Psoas muscle (tissue), 8 donors: ENCODE measurements around the gene VPS13D. TPM values are rescaled to one million over a fixed set of nuclear protein-coding genes. Genes with fewer than 3 reads are reported as not detected.
A peak's percentile ranks its signal among the peaks of the same experiment; 100 is the strongest.

ENCODE experiments used
- ATAC-seq, 4 donors: fragments of 200-7000 bp; cut with Tn5 transposase; one replicate each; pipeline ENCODE4 v1.9.1; 2020; ENCODE audit warnings: moderate library complexity in 3 of 4, mild to moderate bottlenecking in 2 of 4
- DNase-seq, 2 donors: peaks; one replicate each; pipeline ENCODE4 v3.0.0-alpha.2; 2020
- H3K27ac ChIP-seq: fragments of 200-600 bp; one replicate; pipeline ENCODE4 v1.8.0; 2022
- H3K27me3 ChIP-seq, 3 donors: fragments of 200-600 bp in 1 of 3; one replicate each; pipeline versions ENCODE4 v1.6.1 to v1.8.0; 2013 to 2022; ENCODE audit warnings: low read length in 2 of 3, mild to moderate bottlenecking in 2 of 3, moderate library complexity in 1 of 3; ENCODE audit not compliant: insufficient read depth in 3 of 3
- H3K36me3 ChIP-seq, 2 donors: fragments of 200-600 bp in 1 of 2; one replicate each; pipeline versions ENCODE4 v1.6.1 to v1.8.0; 2013 to 2022; ENCODE audit warnings: low read depth in 1 of 2, mild to moderate bottlenecking in 1 of 2, moderate library complexity in 1 of 2; ENCODE audit not compliant: insufficient read depth in 1 of 2
- H3K4me1 ChIP-seq: fragments of 200-600 bp; one replicate; pipeline ENCODE4 v1.8.0; 2022
- H3K4me3 ChIP-seq: fragments of 200-600 bp; one replicate; pipeline ENCODE4 v1.8.0; 2022; ENCODE audit warnings: mild to moderate bottlenecking
- H3K9me3 ChIP-seq: fragments of 200-600 bp; one replicate; pipeline ENCODE4 v1.8.0; 2022
- WGBS, 3 donors: extraction: QIAGEN DNeasy Blood & Tissue Kit; methylation state at CpG; one replicate each; pipeline versions ENCODE4 v1.1.6 to v1.1.7; 2013; 5-methylcytosine and 5-hydroxymethylcytosine counted together
- intact Hi-C, 2 donors: fragments of 100-400 bp; cut with DNase I; formaldehyde crosslinking; loops; one replicate each; pipeline versions ENCODE4 v1.11.0 to v1.14.2; 2022
- polyA plus RNA-seq, 3 donors: library from polyadenylated mRNA; stranded (reverse); fragments of 200-250 nt; gene quantifications; one replicate each; pipeline ENCODE4 v1.2.3, GENCODE V29; 2013
- total RNA-seq, 4 donors: library from RNA; stranded (reverse); fragmentation: NEBNext Ultra II Directional in 2 of 4; extraction: Animal tissue kit (Norgen Biotek cat#: 25700) in 2 of 4; gene quantifications; one replicate each; pipeline versions ENCODE4 v1.2.1 to v1.2.4, GENCODE V29; 2021 to 2023
- TF ChIP-seq, protein P1 (sequence below): fragments of 200-600 bp; IDR thresholded peaks from one replicate; pipeline ENCODE4 v1.8.0; 2022; ENCODE audit warnings: antibody characterized with exemption
- donor health status: healthy with polysubstance abuse.
- donor health status: DM: no; HTN: no; CAD: no; lungs with moderate emphysema.
- donor health status: Bipolar disorder and iron deficiency.
- donor health status: healthy.
- donor health status: DM: yes; HTN: yes; CAD: no.
- donor health status: DM: no; HTN: no; CAD: no.
- donor health status: DM: no; HTN: no; CAD: no.
- donor health status: DM: yes; HTN: yes; CAD: no.

The VPS13D gene
- total and polyA plus RNA-seq, 7 donors: 19.9 to 69.1 (median 45.3) TPM

DNA sequence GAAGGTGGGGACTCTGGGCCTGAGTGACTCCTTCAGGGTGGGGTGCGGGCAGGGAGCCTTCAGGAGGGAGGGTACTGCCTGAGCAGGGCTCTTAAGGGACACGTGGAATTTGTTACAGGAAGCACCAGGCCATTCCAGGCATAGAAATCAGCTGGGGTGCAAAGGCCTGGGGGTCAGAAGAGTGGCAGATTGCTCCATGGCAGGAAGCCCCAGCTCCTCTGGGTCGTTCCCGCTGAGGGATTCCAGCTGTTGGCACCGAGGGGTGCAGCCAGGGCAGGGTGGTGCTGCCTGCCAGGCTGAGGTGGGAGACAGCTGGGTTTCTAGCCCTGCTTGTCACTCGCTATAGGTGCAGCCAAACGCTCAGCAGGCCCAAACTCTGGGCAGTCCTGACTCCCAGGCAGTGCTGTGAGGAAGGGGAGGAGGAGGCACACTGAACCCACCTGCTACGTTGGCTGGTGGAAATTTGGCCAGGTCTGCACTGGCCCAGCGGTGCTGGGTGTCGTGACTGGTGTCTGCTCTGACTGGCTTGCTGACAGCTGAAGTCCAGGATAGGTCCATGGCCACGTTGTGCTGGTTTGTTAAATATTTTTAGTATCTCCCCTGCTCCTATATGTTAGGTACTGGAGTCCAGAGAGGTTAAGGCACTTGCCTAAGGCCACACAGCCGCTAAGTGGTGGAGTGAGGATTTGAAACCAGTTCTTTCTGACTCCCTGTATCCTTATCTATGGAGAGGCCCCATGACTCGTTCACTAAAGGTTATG lies 43.7 kb upstream of the VPS13D start:
- DNase-seq (no peak), ATAC-seq (peak in 1 of 4 donors; percentile 21)
- Histone ChIP-seq H3K36me3 (peaks cover 0 to 6% of the 10 kb centered on the region in 2 donors), H3K27ac (peak overlapping the region; percentile 65), H3K9me3 (no peaks in the 10 kb centered on the region), H3K27me3 (no peaks in the 10 kb centered on the region), H3K4me3 (no peak overlapping the region), H3K4me1 (peaks cover 7% of the 10 kb centered on the region)
- TF ChIP-seq, protein P1, sequence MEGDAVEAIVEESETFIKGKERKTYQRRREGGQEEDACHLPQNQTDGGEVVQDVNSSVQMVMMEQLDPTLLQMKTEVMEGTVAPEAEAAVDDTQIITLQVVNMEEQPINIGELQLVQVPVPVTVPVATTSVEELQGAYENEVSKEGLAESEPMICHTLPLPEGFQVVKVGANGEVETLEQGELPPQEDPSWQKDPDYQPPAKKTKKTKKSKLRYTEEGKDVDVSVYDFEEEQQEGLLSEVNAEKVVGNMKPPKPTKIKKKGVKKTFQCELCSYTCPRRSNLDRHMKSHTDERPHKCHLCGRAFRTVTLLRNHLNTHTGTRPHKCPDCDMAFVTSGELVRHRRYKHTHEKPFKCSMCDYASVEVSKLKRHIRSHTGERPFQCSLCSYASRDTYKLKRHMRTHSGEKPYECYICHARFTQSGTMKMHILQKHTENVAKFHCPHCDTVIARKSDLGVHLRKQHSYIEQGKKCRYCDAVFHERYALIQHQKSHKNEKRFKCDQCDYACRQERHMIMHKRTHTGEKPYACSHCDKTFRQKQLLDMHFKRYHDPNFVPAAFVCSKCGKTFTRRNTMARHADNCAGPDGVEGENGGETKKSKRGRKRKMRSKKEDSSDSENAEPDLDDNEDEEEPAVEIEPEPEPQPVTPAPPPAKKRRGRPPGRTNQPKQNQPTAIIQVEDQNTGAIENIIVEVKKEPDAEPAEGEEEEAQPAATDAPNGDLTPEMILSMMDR: no peak
- intact Hi-C loops: loop anchor here in 1 of 2 donors (5.0 kb wide), 1 partner anchor 44 kb away; no protein-coding TSS in a partner anchor
- whole genome bisulfite sequencing, 3 donors: 32 to 44% (median 35%) methylated on average over 13 of the region's 13 CpGs

DNA sequence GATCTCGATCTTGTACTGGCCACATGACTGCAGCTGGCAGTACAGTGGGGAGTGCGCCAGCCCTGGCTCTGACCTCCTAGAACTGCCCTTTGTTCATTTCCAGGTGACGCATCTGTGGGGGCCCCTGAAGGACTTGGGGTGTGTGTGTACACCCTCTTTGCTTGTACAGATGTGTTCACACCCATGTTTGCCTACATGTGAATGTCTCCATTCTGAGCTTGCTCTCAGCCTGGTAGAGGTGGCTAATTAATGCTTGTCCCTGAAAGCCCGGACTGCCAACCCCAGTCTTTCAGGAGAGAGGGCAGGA lies 43.2 kb upstream of the VPS13D start:
- H3K4me1 ChIP-seq: peaks cover 7% of the 10 kb centered on the region
- intact Hi-C loops: loop anchor here in 1 of 2 donors (5.0 kb wide), 1 partner anchor 44 kb away; no protein-coding TSS in a partner anchor
- no peaks in the 10 kb centered on the region for H3K9me3 ChIP-seq
- no peak overlapping the region for H3K27ac ChIP-seq
- WGBS, 3 donors: 64 to 70% (median 67%) methylated on average over 4 of the region's 4 CpGs
- H3K36me3 ChIP-seq: peaks cover 0 to 7% of the 10 kb centered on the region in 2 donors
- H3K4me3 ChIP-seq: no peak overlapping the region
- TF ChIP-seq, protein P1: no peak
- H3K27me3 ChIP-seq: no peaks in the 10 kb centered on the region
- ATAC-seq: no peak
- DNase-seq: no peak

DNA sequence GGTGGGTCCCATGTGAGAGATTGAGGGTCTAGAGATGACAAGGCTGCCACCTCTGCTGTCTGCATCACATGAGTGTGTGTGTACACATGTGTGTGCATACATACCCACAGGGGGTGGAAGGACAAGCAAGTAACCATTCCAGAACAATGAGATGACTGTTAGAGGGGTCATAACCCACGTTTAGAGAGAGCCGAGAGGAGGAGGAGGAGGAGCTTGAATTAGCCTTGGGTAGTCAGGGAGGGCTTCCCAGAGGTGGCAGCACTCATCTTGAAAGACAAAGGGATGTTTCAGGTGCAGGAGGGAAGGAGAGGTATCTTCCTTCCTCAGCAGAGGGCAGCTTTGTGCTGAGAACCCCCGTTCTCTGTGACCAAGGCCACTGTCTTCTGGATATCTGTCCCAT lies 41.7 kb upstream of the VPS13D start:
- intact Hi-C loops: loop anchor here in 1 of 2 donors (5.0 kb wide), 1 partner anchor 46 kb away; no protein-coding TSS in a partner anchor
- TF ChIP-seq, protein P1: no peak
- Histone ChIP-seq H3K27ac (no peak overlapping the region), H3K36me3 (peaks cover 0 to 13% of the 10 kb centered on the region in 2 donors), H3K27me3 (no peaks in the 10 kb centered on the region), H3K4me1 (peaks cover 7% of the 10 kb centered on the region), H3K4me3 (no peak overlapping the region), H3K9me3 (no peaks in the 10 kb centered on the region)
- WGBS, 3 donors: 55 to 56% (median 55%) methylated on average over 3 of the region's 3 CpGs
- ATAC-seq (no peak), DNase-seq (no peak)

DNA sequence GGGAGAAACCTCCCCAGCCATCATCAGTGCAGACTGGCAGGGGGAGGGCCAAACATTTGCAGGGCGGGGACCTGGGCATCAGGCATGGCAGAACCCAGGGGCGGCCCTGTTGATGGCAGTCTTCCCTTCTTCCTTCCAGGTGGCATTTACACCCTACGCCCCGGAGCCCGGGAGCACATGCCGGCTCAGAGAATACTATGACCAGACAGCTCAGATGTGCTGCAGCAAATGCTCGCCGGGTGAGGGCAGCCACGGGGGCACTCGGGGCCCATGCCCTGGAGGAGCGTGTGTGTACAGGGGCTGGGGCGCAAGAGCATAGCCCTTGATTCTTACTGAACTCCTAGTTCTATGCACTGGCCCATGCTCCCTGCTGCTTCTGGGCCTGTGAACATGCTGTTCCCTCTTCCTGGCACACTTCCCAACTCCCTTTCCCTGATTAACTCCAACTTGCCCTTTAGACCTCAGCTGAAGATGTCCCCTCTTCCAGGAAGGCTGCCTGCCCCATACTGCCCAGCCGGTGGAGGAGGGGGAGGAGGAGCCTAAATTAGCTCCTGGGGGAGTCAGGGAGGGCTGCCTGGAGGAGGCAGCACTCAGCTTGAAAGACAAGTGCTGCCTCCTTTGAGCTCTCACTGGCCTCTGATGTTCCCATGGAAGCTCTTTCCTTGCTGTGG lies 41.0 kb upstream of the VPS13D start:
- WGBS, 3 donors: 35 to 71% (median 53%) methylated on average over 12 to 13 of the region's 13 CpGs
- ATAC-seq (peak in 1 of 4 donors; percentile 22), DNase-seq (no peak)
- peaks cover 7% of the 10 kb centered on the region for H3K4me1 ChIP-seq
- intact Hi-C loops: loop anchor here in 1 of 2 donors (5.0 kb wide), 1 partner anchor 46 kb away; no protein-coding TSS in a partner anchor
- peaks cover 0 to 15% of the 10 kb centered on the region in 2 donors for H3K36me3 ChIP-seq
- TF ChIP-seq, protein P1: no peak
- no peaks in the 10 kb centered on the region for H3K9me3 ChIP-seq
- H3K27me3 ChIP-seq: no peaks in the 10 kb centered on the region
- H3K4me3 ChIP-seq: no peak overlapping the region
- no peak overlapping the region for H3K27ac ChIP-seq
